Liver (tissue), 9 donors: Measurements from ENCODE around the gene MYO7A. TPM values are rescaled to one million over a fixed set of nuclear protein-coding genes. Genes with fewer than 3 reads are reported as not detected.

Source experiments
- DNase-seq: peaks from one replicate; pipeline ENCODE4 v3.0.0-alpha.2; 2017; ENCODE audit warnings: low spot score
- H3K27ac ChIP-seq, 2 donors: one replicate each; pipeline ENCODE4 v1.7.0; 2013; ENCODE audit warnings: inconsistent platforms in 2 of 2, low read length in 2 of 2, control low read depth in 1 of 2, low read depth in 1 of 2, mild to moderate bottlenecking in 1 of 2
- H3K27me3 ChIP-seq, 4 donors: one replicate each; pipeline versions ENCODE4 v1.6.1 to v1.7.0; 2013; ENCODE audit warnings: low read length in 3 of 4, inconsistent platforms in 1 of 4, mild to moderate bottlenecking in 1 of 4, moderate library complexity in 1 of 4; ENCODE audit not compliant: control insufficient read depth in 4 of 4, insufficient read depth in 4 of 4
- H3K36me3 ChIP-seq, 4 donors: one replicate each; pipeline versions ENCODE4 v1.6.1 to v1.7.0; 2013; ENCODE audit warnings: low read length in 3 of 4, mild to moderate bottlenecking in 3 of 4, low read depth in 1 of 4, moderate library complexity in 1 of 4; ENCODE audit not compliant: control insufficient read depth in 4 of 4, insufficient read depth in 3 of 4
- H3K4me1 ChIP-seq, 4 donors: one replicate each; pipeline versions ENCODE4 v1.6.1 to v1.7.0; 2013; ENCODE audit warnings: low read length in 3 of 4, mild to moderate bottlenecking in 3 of 4, moderate library complexity in 1 of 4; ENCODE audit not compliant: control insufficient read depth in 4 of 4, insufficient read depth in 4 of 4
- H3K4me3 ChIP-seq, 3 donors: one replicate each; pipeline versions ENCODE4 v1.6.1 to v1.7.0; 2013; ENCODE audit warnings: low read length in 3 of 3, control low read depth in 1 of 3, low read depth in 1 of 3, mild to moderate bottlenecking in 1 of 3
- H3K9ac ChIP-seq, 2 donors: one replicate each; pipeline ENCODE4 v1.7.0; 2013; ENCODE audit warnings: low read length in 2 of 2, mild to moderate bottlenecking in 2 of 2, moderate library complexity in 2 of 2, control low read depth in 1 of 2, low read depth in 1 of 2
- H3K9me3 ChIP-seq, 4 donors: one replicate each; pipeline versions ENCODE4 v1.6.1 to v1.7.0; 2013; ENCODE audit warnings: low read length in 3 of 4; ENCODE audit not compliant: control insufficient read depth in 4 of 4
- EGR1 ChIP-seq, 2 donors: IDR thresholded peaks; 2 replicates each; pipeline ENCODE4 v1.6.1; 2016 to 2018; ENCODE audit warnings: antibody characterized with exemption in 2 of 2, low read depth in 2 of 2
- FOXA1 ChIP-seq: IDR thresholded peaks from 2 replicates; pipeline ENCODE4 v1.6.1; 2016; ENCODE audit warnings: antibody characterized with exemption
- FOXA2 ChIP-seq: IDR thresholded peaks from 2 replicates; pipeline ENCODE4 v1.6.1; 2016; ENCODE audit warnings: antibody characterized with exemption
- GABPA ChIP-seq, 2 donors: IDR thresholded peaks in 1 of 2; conservative IDR thresholded peaks in 1 of 2; 2 replicates each; pipeline ENCODE4 v1.6.1; 2016; ENCODE audit warnings: antibody characterized with exemption in 2 of 2, mild to moderate bottlenecking in 1 of 2, moderate library complexity in 1 of 2
- HNF4A ChIP-seq, 2 donors: conservative IDR thresholded peaks; 2 replicates each; pipeline ENCODE4 v1.6.1; 2016; ENCODE audit warnings: antibody characterized with exemption in 2 of 2, mild to moderate bottlenecking in 2 of 2
- HNF4G ChIP-seq: IDR thresholded peaks from 2 replicates; pipeline ENCODE4 v1.6.1; 2016; ENCODE audit warnings: antibody characterized with exemption
- JUND ChIP-seq, 2 donors: IDR thresholded peaks; 2 replicates each; pipeline ENCODE4 v1.6.1; 2016; ENCODE audit warnings: antibody characterized with exemption in 2 of 2
- NR2F2 ChIP-seq: IDR thresholded peaks from 2 replicates; pipeline ENCODE4 v1.6.1; 2016; ENCODE audit warnings: antibody characterized with exemption
- RAD21 ChIP-seq, 2 donors: IDR thresholded peaks; 2 replicates each; pipeline ENCODE4 v1.6.1; 2016; ENCODE audit warnings: antibody characterized with exemption in 2 of 2, mild to moderate bottlenecking in 2 of 2
- RXRA ChIP-seq, 2 donors: IDR thresholded peaks; 2 replicates each; pipeline ENCODE4 v1.6.1; 2017 to 2018; ENCODE audit warnings: antibody characterized with exemption in 2 of 2, mild to moderate bottlenecking in 1 of 2
- SP1 ChIP-seq: IDR thresholded peaks from 2 replicates; pipeline ENCODE4 v1.6.1; 2018; ENCODE audit warnings: antibody characterized with exemption, mild to moderate bottlenecking
- TAF1 ChIP-seq: conservative IDR thresholded peaks from 2 replicates; pipeline ENCODE4 v1.6.1; 2016; ENCODE audit warnings: antibody characterized with exemption, mild to moderate bottlenecking
- YY1 ChIP-seq: IDR thresholded peaks from 2 replicates; pipeline ENCODE4 v1.6.1; 2016; ENCODE audit warnings: antibody characterized with exemption, mild to moderate bottlenecking
- whole genome bisulfite sequencing: extraction: QIAGEN DNeasy Blood & Tissue Kit; methylation state at CpG from one replicate; pipeline ENCODE4 v1.1.7; 2013; 5-methylcytosine and 5-hydroxymethylcytosine counted together
- polyA plus RNA-seq, 2 donors: library from polyadenylated mRNA; stranded (reverse) in 1 of 2; unstranded in 1 of 2; fragments of 200-250 nt in 1 of 2; fragments of >200 nt in 1 of 2; fragmentation: Nextera tagmentation in 1 of 2; extraction: Ambion mirVana in 1 of 2; gene quantifications; one replicate each; pipeline versions ENCODE4 v1.2.1 to v1.2.3, GENCODE V29; 2013 to 2015
- total RNA-seq, 2 donors: library from RNA; depleted of rRNA; stranded (reverse); fragments of >200 nt; gene quantifications; one replicate each; pipeline ENCODE4 v1.2.3, GENCODE V29; 2014
- TF ChIP-seq, protein P1 (sequence below): IDR thresholded peaks from 2 replicates; pipeline ENCODE4 v1.6.1; 2016; ENCODE audit warnings: antibody characterized with exemption, mild to moderate bottlenecking
- TF ChIP-seq, protein P2 (sequence below): fragments of 150-350 bp; IDR thresholded peaks from 2 replicates; pipeline ENCODE4 v1.5.1; 2017; ENCODE audit warnings: improper control_type of control experiment, low read depth, low read length; ENCODE audit not compliant: missing input control
- TF ChIP-seq, protein P3 (sequence below): IDR thresholded peaks from 2 replicates; pipeline ENCODE4 v1.6.1; 2016; ENCODE audit warnings: antibody characterized with exemption
- TF ChIP-seq, protein P4 (sequence below): IDR thresholded peaks from 2 replicates; pipeline ENCODE4 v1.6.1; 2016; ENCODE audit warnings: antibody characterized with exemption
- TF ChIP-seq, protein P5 (sequence below): IDR thresholded peaks from 2 replicates; pipeline ENCODE4 v1.6.1; 2016; ENCODE audit warnings: antibody characterized with exemption
- donor health status: healthy.
- donor health status: healthy.
- donor health status: healthy.
- donor health status: healthy.
- donor health status: healthy.

The MYO7A gene
- total and polyA plus RNA-seq, 4 donors: 7.3 to 33.6 (median 11.3) TPM

DNA sequence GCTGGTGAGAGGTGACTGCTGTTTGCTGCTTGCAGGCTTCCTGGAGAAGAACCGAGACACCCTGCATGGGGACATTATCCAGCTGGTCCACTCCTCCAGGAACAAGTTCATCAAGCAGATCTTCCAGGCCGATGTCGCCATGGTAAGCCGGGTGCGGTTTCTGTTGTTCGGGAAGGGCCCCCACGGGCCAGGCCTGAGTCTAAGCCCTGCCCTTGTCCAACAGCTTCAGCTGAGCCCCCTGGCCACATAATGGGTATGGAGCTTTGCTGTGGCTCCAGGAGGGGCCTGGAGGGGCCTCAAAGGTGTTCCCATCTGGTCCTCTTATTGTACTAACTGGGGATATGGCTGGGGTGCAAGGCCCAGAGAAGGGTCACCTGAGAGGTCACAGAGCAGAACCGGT is 38.0 kb downstream of the MYO7A start:
- H3K9ac ChIP-seq: no peak overlapping the region
- no peak for TF ChIP-seq GABPA (IDR thresholded peaks at IDR 0.05 in 1 of 2, conservative IDR thresholded peaks at IDR 0.05 in 1 of 2)
- no peak for TF ChIP-seq SP1
- no peak for TF ChIP-seq HNF4G
- TF ChIP-seq EGR1 (IDR thresholded peaks at IDR 0.05; ENCODE audit: low read depth in 2 of 2): no peak
- TF ChIP-seq HNF4A (conservative IDR thresholded peaks at IDR 0.05): no peak
- TF ChIP-seq, protein P1, sequence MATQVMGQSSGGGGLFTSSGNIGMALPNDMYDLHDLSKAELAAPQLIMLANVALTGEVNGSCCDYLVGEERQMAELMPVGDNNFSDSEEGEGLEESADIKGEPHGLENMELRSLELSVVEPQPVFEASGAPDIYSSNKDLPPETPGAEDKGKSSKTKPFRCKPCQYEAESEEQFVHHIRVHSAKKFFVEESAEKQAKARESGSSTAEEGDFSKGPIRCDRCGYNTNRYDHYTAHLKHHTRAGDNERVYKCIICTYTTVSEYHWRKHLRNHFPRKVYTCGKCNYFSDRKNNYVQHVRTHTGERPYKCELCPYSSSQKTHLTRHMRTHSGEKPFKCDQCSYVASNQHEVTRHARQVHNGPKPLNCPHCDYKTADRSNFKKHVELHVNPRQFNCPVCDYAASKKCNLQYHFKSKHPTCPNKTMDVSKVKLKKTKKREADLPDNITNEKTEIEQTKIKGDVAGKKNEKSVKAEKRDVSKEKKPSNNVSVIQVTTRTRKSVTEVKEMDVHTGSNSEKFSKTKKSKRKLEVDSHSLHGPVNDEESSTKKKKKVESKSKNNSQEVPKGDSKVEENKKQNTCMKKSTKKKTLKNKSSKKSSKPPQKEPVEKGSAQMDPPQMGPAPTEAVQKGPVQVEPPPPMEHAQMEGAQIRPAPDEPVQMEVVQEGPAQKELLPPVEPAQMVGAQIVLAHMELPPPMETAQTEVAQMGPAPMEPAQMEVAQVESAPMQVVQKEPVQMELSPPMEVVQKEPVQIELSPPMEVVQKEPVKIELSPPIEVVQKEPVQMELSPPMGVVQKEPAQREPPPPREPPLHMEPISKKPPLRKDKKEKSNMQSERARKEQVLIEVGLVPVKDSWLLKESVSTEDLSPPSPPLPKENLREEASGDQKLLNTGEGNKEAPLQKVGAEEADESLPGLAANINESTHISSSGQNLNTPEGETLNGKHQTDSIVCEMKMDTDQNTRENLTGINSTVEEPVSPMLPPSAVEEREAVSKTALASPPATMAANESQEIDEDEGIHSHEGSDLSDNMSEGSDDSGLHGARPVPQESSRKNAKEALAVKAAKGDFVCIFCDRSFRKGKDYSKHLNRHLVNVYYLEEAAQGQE: no peak
- TF ChIP-seq JUND (IDR thresholded peaks at IDR 0.05): no peak
- no peak for TF ChIP-seq TAF1
- TF ChIP-seq, protein P2, sequence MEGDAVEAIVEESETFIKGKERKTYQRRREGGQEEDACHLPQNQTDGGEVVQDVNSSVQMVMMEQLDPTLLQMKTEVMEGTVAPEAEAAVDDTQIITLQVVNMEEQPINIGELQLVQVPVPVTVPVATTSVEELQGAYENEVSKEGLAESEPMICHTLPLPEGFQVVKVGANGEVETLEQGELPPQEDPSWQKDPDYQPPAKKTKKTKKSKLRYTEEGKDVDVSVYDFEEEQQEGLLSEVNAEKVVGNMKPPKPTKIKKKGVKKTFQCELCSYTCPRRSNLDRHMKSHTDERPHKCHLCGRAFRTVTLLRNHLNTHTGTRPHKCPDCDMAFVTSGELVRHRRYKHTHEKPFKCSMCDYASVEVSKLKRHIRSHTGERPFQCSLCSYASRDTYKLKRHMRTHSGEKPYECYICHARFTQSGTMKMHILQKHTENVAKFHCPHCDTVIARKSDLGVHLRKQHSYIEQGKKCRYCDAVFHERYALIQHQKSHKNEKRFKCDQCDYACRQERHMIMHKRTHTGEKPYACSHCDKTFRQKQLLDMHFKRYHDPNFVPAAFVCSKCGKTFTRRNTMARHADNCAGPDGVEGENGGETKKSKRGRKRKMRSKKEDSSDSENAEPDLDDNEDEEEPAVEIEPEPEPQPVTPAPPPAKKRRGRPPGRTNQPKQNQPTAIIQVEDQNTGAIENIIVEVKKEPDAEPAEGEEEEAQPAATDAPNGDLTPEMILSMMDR: no peak
- TF ChIP-seq, protein P3, sequence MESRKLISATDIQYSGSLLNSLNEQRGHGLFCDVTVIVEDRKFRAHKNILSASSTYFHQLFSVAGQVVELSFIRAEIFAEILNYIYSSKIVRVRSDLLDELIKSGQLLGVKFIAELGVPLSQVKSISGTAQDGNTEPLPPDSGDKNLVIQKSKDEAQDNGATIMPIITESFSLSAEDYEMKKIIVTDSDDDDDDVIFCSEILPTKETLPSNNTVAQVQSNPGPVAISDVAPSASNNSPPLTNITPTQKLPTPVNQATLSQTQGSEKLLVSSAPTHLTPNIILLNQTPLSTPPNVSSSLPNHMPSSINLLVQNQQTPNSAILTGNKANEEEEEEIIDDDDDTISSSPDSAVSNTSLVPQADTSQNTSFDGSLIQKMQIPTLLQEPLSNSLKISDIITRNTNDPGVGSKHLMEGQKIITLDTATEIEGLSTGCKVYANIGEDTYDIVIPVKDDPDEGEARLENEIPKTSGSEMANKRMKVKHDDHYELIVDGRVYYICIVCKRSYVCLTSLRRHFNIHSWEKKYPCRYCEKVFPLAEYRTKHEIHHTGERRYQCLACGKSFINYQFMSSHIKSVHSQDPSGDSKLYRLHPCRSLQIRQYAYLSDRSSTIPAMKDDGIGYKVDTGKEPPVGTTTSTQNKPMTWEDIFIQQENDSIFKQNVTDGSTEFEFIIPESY: no peak
- TF ChIP-seq, protein P4, sequence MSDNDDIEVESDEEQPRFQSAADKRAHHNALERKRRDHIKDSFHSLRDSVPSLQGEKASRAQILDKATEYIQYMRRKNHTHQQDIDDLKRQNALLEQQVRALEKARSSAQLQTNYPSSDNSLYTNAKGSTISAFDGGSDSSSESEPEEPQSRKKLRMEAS: no peak
- no peak for TF ChIP-seq RAD21 (IDR thresholded peaks at IDR 0.05)
- no peak for TF ChIP-seq FOXA2
- TF ChIP-seq RXRA (IDR thresholded peaks at IDR 0.05): no peak
- TF ChIP-seq FOXA1: no peak
- no peak for TF ChIP-seq NR2F2
- no peak for TF ChIP-seq YY1
- TF ChIP-seq, protein P5, sequence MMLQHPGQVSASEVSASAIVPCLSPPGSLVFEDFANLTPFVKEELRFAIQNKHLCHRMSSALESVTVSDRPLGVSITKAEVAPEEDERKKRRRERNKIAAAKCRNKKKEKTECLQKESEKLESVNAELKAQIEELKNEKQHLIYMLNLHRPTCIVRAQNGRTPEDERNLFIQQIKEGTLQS: no peak
- H3K27me3 ChIP-seq: no peaks in the 10 kb centered on the region
- 93% methylated on average over 8 of the region's 8 CpGs for WGBS
- no peaks in the 10 kb centered on the region for H3K9me3 ChIP-seq
- H3K4me1 ChIP-seq: peaks cover 0 to 3% (median under 1%) of the 10 kb centered on the region in 4 donors
- H3K36me3 ChIP-seq: peaks cover 0 to 29% (median 11%) of the 10 kb centered on the region in 4 donors
- no peak overlapping the region for H3K4me3 ChIP-seq
- H3K27ac ChIP-seq: no peak overlapping the region
- no peak for DNase-seq
